ENCODE data around the gene TCF7L1. TPM values are rescaled to one million over a fixed set of nuclear protein-coding genes. Genes with fewer than 3 reads are reported as not detected.

Gene TCF7L1
- total and polyA plus RNA-seq, 2 of the 13 experiments (the other 11 are each of a cell fraction or from before 2014, with no cell fraction given) = 0.04 to 0.15 TPM

- TF ChIP-seq REST (IDR thresholded peaks at IDR 0.05; ENCODE audit: borderline replicate concordance in 1 of 2, low read depth in 1 of 2, low read length in 2 of 2) (peak in 1 of 2 experiments; percentile 67; a peak in 1 of 4 replicates), SKIL (CRISPR knock-in tag; IDR thresholded peaks at IDR 0.05; ENCODE audit: borderline replicate concordance) (peak; percentile 91), ATF2 (CRISPR knock-in tag; IDR thresholded peaks at IDR 0.05) (peak; percentile 87), NFIB (CRISPR knock-in tag; IDR thresholded peaks at IDR 0.05; ENCODE audit: borderline replicate concordance) (no peak), ZNF660 (CRISPR knock-in tag; IDR thresholded peaks at IDR 0.05; ENCODE audit: borderline replicate concordance, low read depth) (no peak), ZSCAN20 (CRISPR knock-in tag; IDR thresholded peaks at IDR 0.05; ENCODE audit: borderline replicate concordance) (no peak), ZNF75D (CRISPR knock-in tag; IDR thresholded peaks at IDR 0.05; ENCODE audit: borderline replicate concordance) (no peak), HNRNPH1 (optimal IDR thresholded peaks at IDR 0.05; ENCODE audit: low read depth, low read length) (no peak), DR1 (CRISPR knock-in tag; IDR thresholded peaks at IDR 0.05) (peak; percentile 39; the same call in 1 of the 2 replicates), ZFY (CRISPR knock-in tag; IDR thresholded peaks at IDR 0.05) (peak; percentile 26; the same call in 1 of the 2 replicates), RERE (CRISPR knock-in tag; IDR thresholded peaks at IDR 0.05; ENCODE audit: low read depth) (peak; percentile 88), CREB1 (IDR thresholded peaks at IDR 0.05) (peak; percentile 58), CREB1 (CRISPR knock-in tag; IDR thresholded peaks at IDR 0.05) (peak; percentile 92), MIER3 (CRISPR knock-in tag; IDR thresholded peaks at IDR 0.05; ENCODE audit: borderline replicate concordance) (peak; percentile 68), CBFB (CRISPR knock-in tag; IDR thresholded peaks at IDR 0.05) (peak; percentile 64; the same call in 1 of the 2 replicates), NFYB (CRISPR knock-in tag; IDR thresholded peaks at IDR 0.05) (no peak; the same call in 1 of the 2 replicates)
Observed at GRCh38 chr2:85324639-85325465, 191.7 kb downstream of the TCF7L1 start (continued).

Data from HepG2 (cell line).